ENCODE measurements around the gene MBD3L2. TPM values are rescaled to one million over a fixed set of nuclear protein-coding genes. Genes with fewer than 3 reads are reported as not detected.
A peak's percentile ranks its signal among the peaks of the same experiment; 100 is the strongest.

The MBD3L2 gene
- total and polyA plus RNA-seq, 4 donors, result not detected

DNA sequence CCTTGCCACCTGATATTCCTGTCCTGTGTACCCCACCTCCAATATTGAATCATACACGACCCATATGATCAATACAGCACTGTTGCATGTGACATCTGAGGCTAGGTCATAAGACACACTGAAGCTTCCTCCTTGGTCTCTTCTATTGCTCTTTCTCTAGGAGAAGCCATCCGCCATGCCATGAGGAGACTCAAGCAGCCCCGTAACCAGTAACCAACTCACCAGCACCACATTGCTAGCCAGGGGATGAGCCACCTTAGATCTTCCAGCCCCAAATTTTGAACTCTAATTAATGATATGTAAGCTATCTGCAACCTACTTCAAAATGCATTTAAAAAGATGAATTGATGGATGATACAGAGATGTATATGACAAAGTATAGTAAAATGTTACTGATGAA is 49.0 kb downstream of the MBD3L2 start:
- DNase-seq (no peak), ATAC-seq (ENCODE audit: insufficient read depth, low FRiP score) (no peak)
- Histone ChIP-seq H3K27me3 (ENCODE audit: control insufficient read depth in 3 of 3, insufficient read depth in 3 of 3, low read length in 2 of 3) (no peaks in the 10 kb centered on the region), H3K4me3 (no peak overlapping the region), H3K9ac (ENCODE audit: insufficient read depth in 1 of 2, low read length in 2 of 2) (peak overlapping the region in 1 of 2 donors; percentile 81), H3K36me3 (ENCODE audit: control insufficient read depth in 4 of 4, insufficient read depth in 4 of 4, low read length in 4 of 4) (no peaks in the 10 kb centered on the region), H3K9me3 (ENCODE audit: control insufficient read depth in 4 of 4, insufficient read depth in 3 of 4, low read length in 3 of 4) (peaks cover 0 to 14% (median 2%) of the 10 kb centered on the region in 4 donors), H3K4me1 (ENCODE audit: control insufficient read depth in 5 of 5, insufficient read depth in 5 of 5, low read length in 5 of 5) (peaks cover 0 to 6% (median 3%) of the 10 kb centered on the region in 5 donors), H3K27ac (ENCODE audit: low read depth in 1 of 2, low read length in 1 of 2) (no peak overlapping the region)
- WGBS, 2 donors, result 95 to 97% methylated on average over 3 of the region's 3 CpGs
- TF ChIP-seq, protein P1, sequence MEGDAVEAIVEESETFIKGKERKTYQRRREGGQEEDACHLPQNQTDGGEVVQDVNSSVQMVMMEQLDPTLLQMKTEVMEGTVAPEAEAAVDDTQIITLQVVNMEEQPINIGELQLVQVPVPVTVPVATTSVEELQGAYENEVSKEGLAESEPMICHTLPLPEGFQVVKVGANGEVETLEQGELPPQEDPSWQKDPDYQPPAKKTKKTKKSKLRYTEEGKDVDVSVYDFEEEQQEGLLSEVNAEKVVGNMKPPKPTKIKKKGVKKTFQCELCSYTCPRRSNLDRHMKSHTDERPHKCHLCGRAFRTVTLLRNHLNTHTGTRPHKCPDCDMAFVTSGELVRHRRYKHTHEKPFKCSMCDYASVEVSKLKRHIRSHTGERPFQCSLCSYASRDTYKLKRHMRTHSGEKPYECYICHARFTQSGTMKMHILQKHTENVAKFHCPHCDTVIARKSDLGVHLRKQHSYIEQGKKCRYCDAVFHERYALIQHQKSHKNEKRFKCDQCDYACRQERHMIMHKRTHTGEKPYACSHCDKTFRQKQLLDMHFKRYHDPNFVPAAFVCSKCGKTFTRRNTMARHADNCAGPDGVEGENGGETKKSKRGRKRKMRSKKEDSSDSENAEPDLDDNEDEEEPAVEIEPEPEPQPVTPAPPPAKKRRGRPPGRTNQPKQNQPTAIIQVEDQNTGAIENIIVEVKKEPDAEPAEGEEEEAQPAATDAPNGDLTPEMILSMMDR (IDR thresholded peaks at IDR 0.05; ENCODE audit: control extremely low read depth, extremely low read depth), result no peak

DNA sequence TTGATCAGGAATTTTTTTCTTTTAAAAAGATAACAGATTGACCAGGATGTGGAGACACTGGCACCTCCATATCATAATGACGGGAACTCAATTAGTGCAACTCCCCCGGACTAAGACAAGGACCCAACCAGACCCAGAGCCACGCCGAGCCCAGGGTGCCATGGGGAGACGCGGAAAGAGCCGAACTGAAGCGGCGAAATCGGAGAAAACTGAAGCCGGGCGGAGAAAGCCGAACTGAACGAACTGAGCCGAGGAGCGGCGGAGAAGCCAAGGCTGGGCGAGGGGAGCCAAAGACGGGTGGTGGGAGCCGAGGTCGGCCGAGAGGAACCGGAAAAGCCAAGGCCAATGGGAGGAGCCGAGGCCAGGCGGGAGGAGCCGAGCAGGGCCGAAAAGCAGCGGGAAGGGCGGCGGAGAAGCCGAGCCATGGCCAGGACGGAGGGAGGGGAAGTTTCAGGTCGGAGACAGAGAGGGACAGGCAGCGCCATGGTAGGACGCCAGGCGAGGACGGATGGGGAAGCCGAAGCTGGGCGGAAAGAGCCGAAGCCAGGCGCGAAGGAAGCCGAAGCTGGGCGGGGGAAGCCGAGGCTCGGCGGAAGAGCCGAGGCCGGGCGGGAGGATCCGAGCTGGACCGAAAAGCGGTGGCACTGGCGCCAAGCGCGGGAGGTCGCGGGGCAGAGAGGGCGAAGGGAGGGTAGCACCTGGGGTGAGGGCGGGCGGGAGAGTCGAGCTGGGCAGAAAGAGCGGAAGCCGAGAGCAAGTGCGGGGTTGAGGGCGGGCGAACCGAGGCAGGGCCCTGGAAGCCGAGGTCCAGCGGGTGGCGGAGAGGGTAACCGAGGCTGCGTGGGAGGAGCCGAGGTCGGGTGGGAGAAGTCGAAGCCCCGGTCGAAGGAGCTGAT is 49.8 kb downstream of the MBD3L2 start:
- H3K36me3 ChIP-seq (ENCODE audit: control insufficient read depth in 4 of 4, insufficient read depth in 4 of 4, low read length in 4 of 4), result no peaks in the 10 kb centered on the region
- peak overlapping the region; percentile 86 to 96 for H3K27ac ChIP-seq (ENCODE audit: low read depth in 1 of 2, low read length in 1 of 2)
- H3K4me1 ChIP-seq (ENCODE audit: control insufficient read depth in 5 of 5, insufficient read depth in 5 of 5, low read length in 5 of 5), result peaks cover 0 to 6% (median 3%) of the 10 kb centered on the region in 5 donors
- peak overlapping the region; percentile 65 for H3K4me3 ChIP-seq
- TF ChIP-seq, protein P1 (IDR thresholded peaks at IDR 0.05; ENCODE audit: control extremely low read depth, extremely low read depth), result no peak
- H3K27me3 ChIP-seq (ENCODE audit: control insufficient read depth in 3 of 3, insufficient read depth in 3 of 3, low read length in 2 of 3), result no peaks in the 10 kb centered on the region
- ATAC-seq (ENCODE audit: insufficient read depth, low FRiP score) (peak; percentile 93), DNase-seq (peak; percentile 96 to 98 (median 97))
- H3K9ac ChIP-seq (ENCODE audit: insufficient read depth in 1 of 2, low read length in 2 of 2), result peak overlapping the region; percentile 53 to 81
- H3K9me3 ChIP-seq (ENCODE audit: control insufficient read depth in 4 of 4, insufficient read depth in 3 of 4, low read length in 3 of 4), result peaks cover 0 to 9% (median 2%) of the 10 kb centered on the region in 4 donors
- WGBS, 2 donors, result 1% methylated on average over 75 to 78 of the region's 78 CpGs

- Histone ChIP-seq H3K27ac (ENCODE audit: low read depth in 1 of 2, low read length in 1 of 2) (peak overlapping the region; percentile 86 to 96), H3K4me1 (ENCODE audit: control insufficient read depth in 5 of 5, insufficient read depth in 5 of 5, low read length in 5 of 5) (peaks cover 0 to 6% (median 3%) of the 10 kb centered on the region in 5 donors), H3K36me3 (ENCODE audit: control insufficient read depth in 4 of 4, insufficient read depth in 4 of 4, low read length in 4 of 4) (no peaks in the 10 kb centered on the region), H3K27me3 (ENCODE audit: control insufficient read depth in 3 of 3, insufficient read depth in 3 of 3, low read length in 2 of 3) (no peaks in the 10 kb centered on the region), H3K4me3 (peak overlapping the region; percentile 65), H3K9ac (ENCODE audit: insufficient read depth in 1 of 2, low read length in 2 of 2) (peak overlapping the region; percentile 1 to 41), H3K9me3 (ENCODE audit: control insufficient read depth in 4 of 4, insufficient read depth in 3 of 4, low read length in 3 of 4) (peaks cover 0 to 9% (median 2%) of the 10 kb centered on the region in 4 donors)
- TF ChIP-seq, protein P1 (IDR thresholded peaks at IDR 0.05; ENCODE audit: control extremely low read depth, extremely low read depth), result no peak
- DNase-seq, result no peak
- ATAC-seq (ENCODE audit: insufficient read depth, low FRiP score), result no peak
- WGBS, 2 donors, result 14 to 15% methylated on average over 9 of the region's 9 CpGs
These were observed 50.4 kb downstream of the MBD3L2 start for GRCh38 chr19:7099597-7099921.

Other genes starting within 250 kb of the MBD3L2 start
- 10 to 100 TPM in 1 of 2 donors, 1 to 10 TPM in 1; 2.3 to 12.4 TPM for gene ADGRE1, start 161.7 kb upstream of the MBD3L2 start, total RNA-seq
- gene ADGRE1, start 161.7 kb upstream of the MBD3L2 start, polyA plus RNA-seq, result 10 to 100 TPM in 1 of 2 donors, under 1 TPM in 1; 0.45 to 40.0 TPM
- not detected for gene MBD3L2B, start 27.9 kb upstream of the MBD3L2 start, total RNA-seq
- gene MBD3L2B, start 27.9 kb upstream of the MBD3L2 start, polyA plus RNA-seq, result not detected
- not detected for gene MBD3L5, start 18.7 kb upstream of the MBD3L2 start, total RNA-seq
- not detected for gene MBD3L5, start 18.7 kb upstream of the MBD3L2 start, polyA plus RNA-seq
- gene MBD3L4, start 9.1 kb upstream of the MBD3L2 start, total RNA-seq, result not detected
- not detected for gene MBD3L4, start 9.1 kb upstream of the MBD3L2 start, polyA plus RNA-seq
- not detected for gene MBD3L3, start 9.4 kb downstream of the MBD3L2 start, total RNA-seq
- not detected for gene MBD3L3, start 9.4 kb downstream of the MBD3L2 start, polyA plus RNA-seq
- gene ZNF557, start 20.4 kb downstream of the MBD3L2 start, total RNA-seq, result 10 to 100 TPM; 10.0 to 10.6 TPM
- 1 to 10 TPM; 2.1 to 4.3 TPM for gene ZNF557, start 20.4 kb downstream of the MBD3L2 start, polyA plus RNA-seq
- 10 to 100 TPM; 31.9 to 64.6 TPM for gene INSR, start 245.1 kb downstream of the MBD3L2 start, total RNA-seq
- gene INSR, start 245.1 kb downstream of the MBD3L2 start, polyA plus RNA-seq, result 1 to 10 TPM; 5.8 to 9.8 TPM

Measured in lung (tissue), 12 donors.